Astrocyte (in vitro differentiated cells and primary cell): ENCODE measurements around the gene KLK4.

Experiments used
- EZH2 ChIP-seq: IDR thresholded peaks from 2 replicates; pipeline ENCODE4 v1.6.1; 2012; ENCODE audit warnings: mild to moderate bottlenecking, low read length, inconsistent platforms; ENCODE audit not compliant: insufficient read depth
- TF ChIP-seq, protein P1 (sequence below): IDR thresholded peaks from 2 replicates; pipeline ENCODE4 v1.5.1; 2011; ENCODE audit warnings: low read depth, mild to moderate bottlenecking, inconsistent platforms, low read length, moderate library complexity; ENCODE audit not compliant: insufficient read depth

DNA sequence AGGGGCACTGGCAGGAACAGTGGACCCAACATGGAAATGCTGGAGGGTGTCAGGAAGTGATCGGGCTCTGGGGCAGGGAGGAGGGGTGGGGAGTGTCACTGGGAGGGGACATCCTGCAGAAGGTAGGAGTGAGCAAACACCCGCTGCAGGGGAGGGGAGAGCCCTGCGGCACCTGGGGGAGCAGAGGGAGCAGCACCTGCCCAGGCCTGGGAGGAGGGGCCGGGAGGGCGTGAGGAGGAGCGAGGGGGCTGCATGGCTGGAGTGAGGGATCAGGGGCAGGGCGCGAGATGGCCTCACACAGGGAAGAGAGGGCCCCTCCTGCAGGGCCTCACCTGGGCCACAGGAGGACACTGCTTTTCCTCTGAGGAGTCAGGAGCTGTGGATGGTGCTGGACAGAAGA lies 33.9 kb downstream of the KLK4 start:
- TF ChIP-seq, protein P1, sequence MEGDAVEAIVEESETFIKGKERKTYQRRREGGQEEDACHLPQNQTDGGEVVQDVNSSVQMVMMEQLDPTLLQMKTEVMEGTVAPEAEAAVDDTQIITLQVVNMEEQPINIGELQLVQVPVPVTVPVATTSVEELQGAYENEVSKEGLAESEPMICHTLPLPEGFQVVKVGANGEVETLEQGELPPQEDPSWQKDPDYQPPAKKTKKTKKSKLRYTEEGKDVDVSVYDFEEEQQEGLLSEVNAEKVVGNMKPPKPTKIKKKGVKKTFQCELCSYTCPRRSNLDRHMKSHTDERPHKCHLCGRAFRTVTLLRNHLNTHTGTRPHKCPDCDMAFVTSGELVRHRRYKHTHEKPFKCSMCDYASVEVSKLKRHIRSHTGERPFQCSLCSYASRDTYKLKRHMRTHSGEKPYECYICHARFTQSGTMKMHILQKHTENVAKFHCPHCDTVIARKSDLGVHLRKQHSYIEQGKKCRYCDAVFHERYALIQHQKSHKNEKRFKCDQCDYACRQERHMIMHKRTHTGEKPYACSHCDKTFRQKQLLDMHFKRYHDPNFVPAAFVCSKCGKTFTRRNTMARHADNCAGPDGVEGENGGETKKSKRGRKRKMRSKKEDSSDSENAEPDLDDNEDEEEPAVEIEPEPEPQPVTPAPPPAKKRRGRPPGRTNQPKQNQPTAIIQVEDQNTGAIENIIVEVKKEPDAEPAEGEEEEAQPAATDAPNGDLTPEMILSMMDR = no peak
- TF ChIP-seq EZH2 = no peak
